ENCODE results near the gene RARS2. TPM values are rescaled to one million over a fixed set of nuclear protein-coding genes. Genes with fewer than 3 reads are reported as not detected.
A peak's percentile ranks its signal among the peaks of the same experiment; 100 is the strongest.

Gene RARS2
- total and polyA plus RNA-seq, 2 donors (not counting 1 experiment from before 2014, with no cell fraction given), result 33.9 to 43.8 TPM

- H3K4me2 ChIP-seq (ENCODE audit: extremely low read depth, insufficient read depth, low read length), result no peak overlapping the region
- no peak overlapping the region for H3K9ac ChIP-seq (ENCODE audit: insufficient read depth, low read length)
- H3K4me3 ChIP-seq (replicated peaks in 1 of 4; ENCODE audit: control extremely low read depth in 1 of 4, insufficient read depth in 1 of 4, low read depth in 3 of 4, low read length in 4 of 4), result no peak overlapping the region
- H3K9me3 ChIP-seq (ENCODE audit: control insufficient read depth, insufficient read depth, low read depth, low read length), result no peaks in the 10 kb centered on the region
- no peaks in the 10 kb centered on the region for H4K20me1 ChIP-seq (ENCODE audit: control insufficient read depth, extremely low read depth, insufficient read depth, low read length)
- H3K27me3 ChIP-seq (ENCODE audit: control insufficient read depth, insufficient read depth, low read length), result no peaks in the 10 kb centered on the region
- H3K36me3 ChIP-seq (ENCODE audit: control insufficient read depth, insufficient read depth, low read length), result no peaks in the 10 kb centered on the region
- H3K4me1 ChIP-seq (ENCODE audit: control insufficient read depth, extremely low read depth, insufficient read depth, low read length), result peaks cover 3% of the 10 kb centered on the region
- peaks cover 51% of the 10 kb centered on the region for H3K79me2 ChIP-seq (ENCODE audit: control insufficient read depth, insufficient read depth, low read length)
- no peak overlapping the region for H3K27ac ChIP-seq (ENCODE audit: insufficient read depth, low read length)
- TF ChIP-seq EZH2 (IDR thresholded peaks at IDR 0.05; ENCODE audit: low read length, missing control alignments) (no peak), CTCF (conservative IDR thresholded peaks at IDR 0.05 in 1 of 2, IDR thresholded peaks at IDR 0.05 in 1 of 2; ENCODE audit: low read depth in 1 of 2, low read length in 2 of 2) (no peak)
- no peak overlapping the region for H2AFZ ChIP-seq (ENCODE audit: low read length)
- peak in 1 of 2 donors; percentile 18 for DNase-seq (ENCODE audit: low read depth in 2 of 2)
Observed at GRCh38 chr6:87572021-87572420, 17.8 kb downstream of the RARS2 start.

- no peaks in the 10 kb centered on the region for H3K36me3 ChIP-seq (ENCODE audit: control insufficient read depth, insufficient read depth, low read length)
- H3K4me2 ChIP-seq (ENCODE audit: extremely low read depth, insufficient read depth, low read length), result no peak overlapping the region
Observed at GRCh38 chr6:87561017-87561416, 28.8 kb downstream of the RARS2 start.

GRCh38 chr6:87558446-87558845 lies 31.3 kb downstream of the RARS2 start:
- DNase-seq (ENCODE audit: low read depth in 2 of 2), result peak; percentile 9 to 11
- Histone ChIP-seq H3K27ac (ENCODE audit: insufficient read depth, low read length) (no peak overlapping the region), H3K27me3 (ENCODE audit: control insufficient read depth, insufficient read depth, low read length) (no peaks in the 10 kb centered on the region), H4K20me1 (ENCODE audit: control insufficient read depth, extremely low read depth, insufficient read depth, low read length) (no peaks in the 10 kb centered on the region), H3K4me2 (ENCODE audit: extremely low read depth, insufficient read depth, low read length) (no peak overlapping the region), H3K4me1 (ENCODE audit: control insufficient read depth, extremely low read depth, insufficient read depth, low read length) (no peaks in the 10 kb centered on the region), H3K4me3 (replicated peaks in 1 of 4; ENCODE audit: control extremely low read depth in 1 of 4, insufficient read depth in 1 of 4, low read depth in 3 of 4, low read length in 4 of 4) (no peak overlapping the region), H2AFZ (ENCODE audit: low read length) (no peak overlapping the region), H3K36me3 (ENCODE audit: control insufficient read depth, insufficient read depth, low read length) (no peaks in the 10 kb centered on the region), H3K9ac (ENCODE audit: insufficient read depth, low read length) (no peak overlapping the region), H3K9me3 (ENCODE audit: control insufficient read depth, insufficient read depth, low read depth, low read length) (no peaks in the 10 kb centered on the region), H3K79me2 (ENCODE audit: control insufficient read depth, insufficient read depth, low read length) (no peaks in the 10 kb centered on the region)
- no peak for TF ChIP-seq EZH2 (IDR thresholded peaks at IDR 0.05; ENCODE audit: low read length, missing control alignments)
- TF ChIP-seq CTCF (conservative IDR thresholded peaks at IDR 0.05 in 1 of 2, IDR thresholded peaks at IDR 0.05 in 1 of 2; ENCODE audit: low read depth in 1 of 2, low read length in 2 of 2), result no peak

More at GRCh38 chr6:87561017-87561416, 28.8 kb downstream of the RARS2 start:
- Histone ChIP-seq H3K9ac (ENCODE audit: insufficient read depth, low read length) (no peak overlapping the region), H3K4me1 (ENCODE audit: control insufficient read depth, extremely low read depth, insufficient read depth, low read length) (no peaks in the 10 kb centered on the region), H2AFZ (ENCODE audit: low read length) (no peak overlapping the region), H3K4me3 (replicated peaks in 1 of 4; ENCODE audit: control extremely low read depth in 1 of 4, insufficient read depth in 1 of 4, low read depth in 3 of 4, low read length in 4 of 4) (no peak overlapping the region), H3K9me3 (ENCODE audit: control insufficient read depth, insufficient read depth, low read depth, low read length) (no peaks in the 10 kb centered on the region), H3K27ac (ENCODE audit: insufficient read depth, low read length) (no peak overlapping the region), H4K20me1 (ENCODE audit: control insufficient read depth, extremely low read depth, insufficient read depth, low read length) (no peaks in the 10 kb centered on the region), H3K79me2 (ENCODE audit: control insufficient read depth, insufficient read depth, low read length) (no peaks in the 10 kb centered on the region), H3K27me3 (ENCODE audit: control insufficient read depth, insufficient read depth, low read length) (no peaks in the 10 kb centered on the region)
- DNase-seq (ENCODE audit: low read depth in 2 of 2), result peak in 1 of 2 donors; percentile 32
- TF ChIP-seq EZH2 (IDR thresholded peaks at IDR 0.05; ENCODE audit: low read length, missing control alignments), result no peak
- TF ChIP-seq CTCF (conservative IDR thresholded peaks at IDR 0.05 in 1 of 2, IDR thresholded peaks at IDR 0.05 in 1 of 2; ENCODE audit: low read depth in 1 of 2, low read length in 2 of 2), result no peak
